PC-9 (cell line): ENCODE measurements around the gene PTPRR. TPM values are rescaled to one million over a fixed set of nuclear protein-coding genes. Genes with fewer than 3 reads are reported as not detected.
A peak's percentile ranks its signal among the peaks of the same experiment; 100 is the strongest.

Experiments
- BruUV-seq: library from RNA; stranded (reverse); fragments of 400-500 nt; replicated peaks from 2 replicates; lab custom pipeline; 2021; lab: Mats Ljungman, UMichigan
- CTCF ChIA-PET: fragments of 300-600 bp; sonication (Branson Sonifier 250); formaldehyde crosslinking; loops from one replicate; lab custom pipeline; 2022; ENCODE audit warnings: antibody characterized with exemption; lab: Charles Lee
- POLR2A ChIA-PET: fragments of 300-600 bp; sonication (Branson Sonifier 250); formaldehyde crosslinking; loops from one replicate; lab custom pipeline; 2022; ENCODE audit warnings: antibody characterized with exemption; ENCODE audit not compliant: unreplicated experiment; lab: Charles Lee
- DNase-seq, 2 experiments: peaks; one replicate each; pipeline versions ENCODE4 v3.0.0 to v3.0.0-alpha.2; 2015 to 2022; ENCODE audit warnings: mixed read lengths in 1 of 2
- H2AFZ ChIP-seq: fragments of 200-600 bp; sonication (generic); 2 replicates; pipeline ENCODE4 v1.8.1; 2017; ENCODE audit warnings: antibody characterized with exemption
- H3F3A ChIP-seq: fragments of 200-600 bp; sonication (generic); 2 replicates; pipeline ENCODE4 v1.8.1; 2017; ENCODE audit warnings: antibody characterized with exemption, mild to moderate bottlenecking, low read depth; ENCODE audit not compliant: insufficient read depth
- H3K27ac ChIP-seq: fragments of 200-600 bp; sonication (generic); 2 replicates; pipeline ENCODE4 v1.6.1; 2016; ENCODE audit warnings: mixed run types
- H3K27me3 ChIP-seq: fragments of 200-600 bp; sonication (generic); 2 replicates; pipeline ENCODE4 v1.6.1; 2016; ENCODE audit warnings: low read depth, mixed run types; ENCODE audit not compliant: insufficient read depth
- H3K36me3 ChIP-seq: fragments of 200-600 bp; sonication (generic); 2 replicates; pipeline ENCODE4 v1.6.1; 2016; ENCODE audit warnings: low read depth, mixed run types
- H3K4me1 ChIP-seq: fragments of 200-600 bp; sonication (generic); replicated peaks from 2 replicates; pipeline ENCODE4 v1.6.1; 2016; ENCODE audit warnings: mixed run types; ENCODE audit not compliant: insufficient read depth
- H3K4me2 ChIP-seq: fragments of 200-600 bp; sonication (generic); 2 replicates; pipeline ENCODE4 v1.6.1; 2017; ENCODE audit warnings: mixed run types
- H3K4me3 ChIP-seq: fragments of 200-600 bp; sonication (generic); 2 replicates; pipeline ENCODE4 v1.6.1; 2016; ENCODE audit warnings: mixed run types
- H3K79me2 ChIP-seq: fragments of 200-600 bp; sonication (generic); 2 replicates; pipeline ENCODE4 v1.6.1; 2017; ENCODE audit warnings: low read depth, mixed run types
- H3K9me2 ChIP-seq: fragments of 200-600 bp; sonication (generic); 2 replicates; pipeline ENCODE4 v1.8.1; 2017; ENCODE audit warnings: mild to moderate bottlenecking; ENCODE audit not compliant: insufficient read depth
- H3K9me3 ChIP-seq: fragments of 200-600 bp; sonication (generic); 2 replicates; pipeline ENCODE4 v1.8.1; 2016; ENCODE audit warnings: low read depth; ENCODE audit not compliant: insufficient read depth
- H4K20me1 ChIP-seq: fragments of 200-600 bp; sonication (generic); 2 replicates; pipeline ENCODE4 v1.8.1; 2017; ENCODE audit not compliant: insufficient read depth
- CTCF ChIP-seq: fragments of 200-600 bp; sonication (generic); conservative IDR thresholded peaks from 2 replicates; pipeline ENCODE4 v1.6.1; 2017; ENCODE audit warnings: mixed run types, antibody characterized with exemption, mild to moderate bottlenecking, moderate library complexity
- EZH2 ChIP-seq: fragments of 200-600 bp; sonication (generic); IDR thresholded peaks from 2 replicates; pipeline ENCODE4 v1.8.0; 2017; ENCODE audit warnings: antibody characterized with exemption, low read depth
- intact Hi-C: fragments of 100-400 bp; cut with micrococcal nuclease; formaldehyde crosslinking; loops from one replicate; pipeline ENCODE4 v1.10.0; 2022; ENCODE audit not compliant: unreplicated experiment
- total RNA-seq: library from RNA; stranded (reverse); gene quantifications from 2 replicates; pipeline ENCODE4 v1.2.3, GENCODE V29; 2021

Gene PTPRR
- total RNA-seq, 1 experiment from 2014 or later = 12.2 TPM

- Histone ChIP-seq H3K4me1 (peaks cover 11% of the 10 kb centered on the region; the same call in 1 of the 2 replicates), H3F3A (no peaks in the 10 kb centered on the region), H3K79me2 (no peaks in the 10 kb centered on the region), H3K4me3 (no peak overlapping the region), H3K36me3 (no peaks in the 10 kb centered on the region), H3K27ac (no peak overlapping the region), H3K27me3 (no peaks in the 10 kb centered on the region), H4K20me1 (no peaks in the 10 kb centered on the region), H3K9me3 (no peaks in the 10 kb centered on the region), H2AFZ (peak overlapping the region; percentile 14; the same call in 1 of the 2 replicates), H3K9me2 (no peaks in the 10 kb centered on the region), H3K4me2 (no peak overlapping the region)
- POLR2A ChIA-PET = no interaction called here
- intact Hi-C loops = no loop called here
- CTCF ChIA-PET = no interaction called here
- no peak for TF ChIP-seq CTCF
- no peak for TF ChIP-seq EZH2
- BruUV-seq = no TSS peak
- no peak for DNase-seq
Observed at GRCh38 chr12:70605976-70606375, 314.6 kb downstream of the PTPRR start.

GRCh38 chr12:70604662-70605061, 315.9 kb downstream of the PTPRR start:
- H3K4me2 ChIP-seq = no peak overlapping the region
- H3K9me2 ChIP-seq = no peaks in the 10 kb centered on the region
- no peaks in the 10 kb centered on the region for H3K79me2 ChIP-seq
- no peaks in the 10 kb centered on the region for H3K36me3 ChIP-seq
- no peak for DNase-seq
- ChIA-PET POLR2A (no interaction called here), CTCF (no interaction called here)
- H3K27ac ChIP-seq = no peak overlapping the region
- H3K27me3 ChIP-seq = no peaks in the 10 kb centered on the region
- H3K4me1 ChIP-seq = peaks cover 11% of the 10 kb centered on the region; the same call in 1 of the 2 replicates
- H4K20me1 ChIP-seq = no peaks in the 10 kb centered on the region
- H2AFZ ChIP-seq = no peak overlapping the region
- no peaks in the 10 kb centered on the region for H3K9me3 ChIP-seq
- no TSS peak for BruUV-seq
- no peak for TF ChIP-seq EZH2
- no peak for TF ChIP-seq CTCF
- H3K4me3 ChIP-seq = no peak overlapping the region
- H3F3A ChIP-seq = no peaks in the 10 kb centered on the region
- intact Hi-C loops = no loop called here

- CTCF ChIA-PET = no interaction called here
- intact Hi-C loops = no loop called here
- H3K4me1 ChIP-seq = 0 out of 2 replicates have a peak, but pooled peaks cover 5% of the 10 kb centered on the region
Observed at GRCh38 chr12:70603044-70603443, 317.5 kb downstream of the PTPRR start.

More at GRCh38 chr12:70603044-70603443, 317.5 kb downstream of the PTPRR start:
- H2AFZ ChIP-seq = no peak overlapping the region
- H4K20me1 ChIP-seq = no peaks in the 10 kb centered on the region
- H3K27me3 ChIP-seq = no peaks in the 10 kb centered on the region
- H3F3A ChIP-seq = no peaks in the 10 kb centered on the region
- TF ChIP-seq EZH2 (no peak), CTCF (no peak)
- no peaks in the 10 kb centered on the region for H3K36me3 ChIP-seq
- BruUV-seq = no TSS peak
- no peaks in the 10 kb centered on the region for H3K9me2 ChIP-seq
- no peak overlapping the region for H3K4me2 ChIP-seq
- H3K4me3 ChIP-seq = no peak overlapping the region
- H3K27ac ChIP-seq = no peak overlapping the region
- DNase-seq = peak in 1 of 2 experiments; percentile 35
- no peaks in the 10 kb centered on the region for H3K79me2 ChIP-seq
- no peaks in the 10 kb centered on the region for H3K9me3 ChIP-seq
- POLR2A ChIA-PET = no interaction called here
